GM19455 (cell line): ENCODE results near the gene SYCP3.

Source experiments
- ATAC-seq: cut with Tn5 transposase; IDR thresholded peaks from one replicate; pipeline ENCODE4 v1.9.1; 2021; ENCODE audit not compliant: unreplicated experiment

The SYCP3 gene

GRCh38 chr12:101714877-101715444 is 24.3 kb downstream of the SYCP3 start:
- no peak for ATAC-seq

DNA sequence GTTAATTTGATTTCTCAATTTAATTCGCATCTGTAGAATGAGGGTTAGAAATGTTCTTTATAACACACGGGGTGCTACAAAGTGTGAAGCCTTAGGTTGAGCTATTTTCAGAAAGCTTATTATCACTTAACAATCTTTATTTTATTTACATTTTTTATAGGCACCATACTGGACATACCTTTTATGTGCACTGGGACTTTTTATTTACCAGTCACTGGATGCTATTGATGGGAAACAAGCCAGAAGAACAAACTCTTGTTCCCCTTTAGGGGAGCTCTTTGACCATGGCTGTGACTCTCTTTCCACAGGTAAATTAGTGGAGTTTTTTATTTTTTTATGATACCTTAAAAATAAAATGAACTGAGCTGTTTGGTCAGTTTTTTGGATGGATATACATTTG is 25.3 kb downstream of the SYCP3 start:
- no peak for ATAC-seq

GRCh38 chr12:101713059-101713682 is 26.1 kb downstream of the SYCP3 start:
- no peak for ATAC-seq

GRCh38 chr12:101710288-101710687 is 29.0 kb downstream of the SYCP3 start:
- no peak for ATAC-seq

DNA sequence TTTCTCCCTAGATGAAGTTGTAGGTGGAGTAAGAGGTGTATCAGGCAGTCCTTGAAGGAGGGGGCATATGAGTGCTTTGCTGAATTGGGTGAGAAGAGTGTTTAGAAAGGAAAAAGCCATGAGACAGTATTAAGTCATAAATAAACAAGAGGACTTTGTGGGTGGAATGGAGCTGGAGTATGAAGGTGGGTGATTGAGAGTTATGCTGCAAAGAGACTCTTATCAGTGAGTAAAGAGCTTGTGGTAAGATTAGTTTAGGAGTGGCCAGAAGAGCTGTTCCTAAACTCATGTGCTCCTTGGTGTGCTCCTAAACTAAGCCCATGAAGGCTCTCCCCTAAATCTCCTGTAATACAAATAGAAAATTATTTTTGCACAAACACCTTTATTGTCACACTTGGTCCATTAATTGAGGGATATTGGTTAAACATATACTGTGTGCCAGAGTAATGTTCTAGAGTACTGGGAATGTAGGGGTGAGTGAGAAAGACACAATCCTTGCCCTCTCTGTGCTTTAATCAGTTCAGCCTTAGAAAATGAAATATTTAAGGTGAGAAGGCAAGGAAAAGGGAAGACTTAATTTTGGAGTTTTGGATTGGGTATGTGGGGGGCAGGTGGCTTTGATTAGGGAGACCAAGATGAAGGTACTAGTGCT is 32.0 kb downstream of the SYCP3 start:
- no peak for ATAC-seq

- no peak for ATAC-seq
Observed at GRCh38 chr12:101706403-101706802, 32.9 kb downstream of the SYCP3 start.

DNA sequence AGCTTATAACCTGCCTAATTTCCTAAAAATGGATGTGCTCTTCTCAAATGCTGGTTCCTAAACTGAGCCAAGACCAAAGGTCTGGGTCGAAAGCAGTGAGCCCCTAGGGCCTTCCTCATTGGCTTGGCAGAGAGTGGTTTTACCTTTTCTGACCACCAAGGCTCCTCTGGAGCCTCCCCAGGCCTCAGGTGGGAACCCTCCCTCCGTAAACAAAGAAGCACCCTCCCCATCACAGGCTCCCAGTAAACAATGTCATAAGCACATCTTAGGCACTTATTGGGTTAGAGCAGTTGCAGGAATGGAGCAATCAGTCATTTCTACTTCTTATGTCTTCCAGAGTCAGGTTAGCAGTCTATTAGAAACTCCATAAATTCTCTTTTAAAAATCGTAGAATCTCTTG is 35.8 kb downstream of the SYCP3 start:
- ATAC-seq, result no peak

GRCh38 chr12:101700299-101700820 is 38.9 kb downstream of the SYCP3 start:
- no peak for ATAC-seq

GRCh38 chr12:101698800-101699347 is 40.4 kb downstream of the SYCP3 start:
- ATAC-seq, result no peak

DNA sequence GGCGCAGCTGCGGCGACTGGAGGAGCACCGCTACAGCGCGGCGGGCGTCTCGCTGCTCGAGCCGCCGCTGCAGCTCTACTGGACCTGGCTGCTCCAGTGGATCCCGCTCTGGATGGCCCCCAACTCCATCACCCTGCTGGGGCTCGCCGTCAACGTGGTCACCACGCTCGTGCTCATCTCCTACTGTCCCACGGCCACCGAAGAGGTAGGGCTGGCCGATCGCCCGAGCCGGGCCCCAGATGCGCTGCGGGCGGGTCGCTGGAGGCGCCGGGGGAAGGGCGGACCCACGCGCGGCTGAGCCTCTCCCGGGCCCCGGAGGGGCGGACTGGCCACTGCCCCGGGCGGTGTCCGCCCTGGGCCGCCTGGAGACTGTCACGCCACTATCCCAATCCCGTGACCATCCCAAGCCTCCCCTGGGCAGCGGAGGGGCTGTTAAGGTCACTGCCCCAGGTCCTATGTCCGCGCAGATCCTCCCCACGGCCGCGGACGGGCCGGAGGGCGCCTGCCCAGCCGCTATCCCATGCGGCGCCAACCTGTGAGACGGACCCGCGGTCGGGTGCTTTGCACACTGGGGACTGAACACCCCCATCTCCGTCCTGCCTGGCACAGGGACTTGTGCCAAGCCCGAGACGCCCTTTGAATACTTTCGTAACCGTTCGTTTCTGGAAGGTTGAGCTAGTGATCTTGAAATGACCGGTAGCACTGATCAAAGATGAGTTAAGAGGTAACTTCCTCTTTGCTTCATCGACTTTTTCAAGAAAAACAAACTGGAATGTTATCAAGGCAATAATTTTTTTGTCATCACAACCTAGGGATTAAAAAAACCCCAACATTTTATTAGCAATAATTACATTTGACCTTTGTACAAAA is 41.1 kb downstream of the SYCP3 start:
- ATAC-seq, result peak; percentile 41

DNA sequence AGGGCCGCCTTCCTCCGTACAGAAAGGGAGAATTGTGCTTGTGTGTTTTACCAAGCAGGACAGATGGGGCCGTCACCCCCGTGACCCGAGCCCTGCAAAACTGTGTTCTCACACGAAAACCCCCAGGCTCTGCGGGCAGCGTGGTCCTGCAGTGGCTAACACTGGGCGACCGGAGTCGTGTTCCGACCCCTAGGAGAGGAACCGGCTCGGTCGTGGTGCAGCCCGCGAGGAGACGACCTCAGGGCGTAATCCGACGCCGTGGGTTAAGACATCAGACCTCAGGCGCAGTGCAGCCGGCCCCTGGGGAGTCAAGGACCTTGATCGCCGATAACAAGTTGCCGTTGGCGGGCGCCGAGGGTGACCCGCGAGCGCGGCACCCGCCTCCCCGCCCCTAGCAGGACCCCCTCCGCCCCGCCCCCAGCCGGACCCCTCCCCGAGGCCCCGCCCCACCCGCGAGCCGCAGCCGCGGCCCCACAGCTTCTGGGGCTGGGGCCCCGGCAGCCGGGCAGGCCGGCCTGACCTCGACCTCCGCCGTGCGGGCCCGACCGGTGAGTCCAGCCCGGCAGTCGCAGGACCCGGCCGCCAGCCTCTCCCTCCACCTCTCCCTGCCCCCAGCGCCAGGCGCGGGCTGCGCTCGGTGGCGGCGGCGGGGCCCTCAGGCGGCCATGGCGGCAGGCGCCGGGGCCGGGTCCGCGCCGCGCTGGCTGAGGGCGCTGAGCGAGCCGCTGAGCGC is 41.9 kb downstream of the SYCP3 start, which contains the start of gene CHPT1:
Gene CHPT1 (plus strand): TSS at position 444 of the 733 bp plus-strand sequence. CDS start 222 bp downstream, at position 666.
- ATAC-seq, result peak; percentile 71

DNA sequence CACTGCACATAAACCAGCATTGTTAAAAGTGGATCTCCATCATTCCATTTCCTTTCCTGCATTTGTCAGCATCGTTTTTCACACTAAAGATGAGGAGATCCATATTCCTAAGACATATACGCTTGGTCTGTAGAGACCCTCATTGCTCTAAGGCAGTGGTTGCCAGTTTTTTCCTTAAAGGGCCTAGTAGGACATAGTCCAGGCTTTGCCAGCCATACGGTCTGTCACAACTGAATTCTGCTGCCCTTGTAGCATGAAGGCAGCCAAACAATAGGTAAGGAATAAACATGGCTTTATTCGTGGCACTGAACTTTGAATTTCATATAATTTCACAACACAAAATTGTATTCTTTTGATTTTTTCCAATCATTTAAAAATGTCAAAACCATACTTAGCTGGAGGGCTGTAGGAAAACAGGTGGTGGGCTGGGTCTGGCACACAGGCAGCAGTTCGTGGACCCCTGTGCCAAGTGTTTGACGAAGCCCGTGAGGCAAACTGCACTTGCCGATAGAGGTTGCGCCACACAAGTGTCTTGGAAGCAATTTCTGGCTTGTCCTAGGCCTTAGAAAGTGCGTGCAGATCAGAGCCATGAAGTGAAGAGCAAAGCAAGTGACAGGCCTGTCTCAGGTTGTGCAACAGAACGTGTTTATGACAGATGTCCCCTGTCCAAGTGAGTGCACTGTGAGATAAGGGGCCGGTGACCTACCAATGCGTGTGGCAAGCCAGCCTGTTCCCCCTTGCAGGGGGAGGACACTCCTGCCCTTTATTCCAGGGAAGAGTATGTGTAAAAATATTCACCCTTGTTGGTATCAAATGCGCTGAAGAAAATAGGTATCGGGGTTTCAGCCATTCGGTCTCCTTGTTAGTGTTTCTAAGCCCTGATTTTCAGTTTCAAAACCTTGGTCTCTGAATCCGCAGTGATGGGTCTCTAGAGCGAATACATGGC is 42.7 kb downstream of the SYCP3 start:
- ATAC-seq, result peak; percentile 4

DNA sequence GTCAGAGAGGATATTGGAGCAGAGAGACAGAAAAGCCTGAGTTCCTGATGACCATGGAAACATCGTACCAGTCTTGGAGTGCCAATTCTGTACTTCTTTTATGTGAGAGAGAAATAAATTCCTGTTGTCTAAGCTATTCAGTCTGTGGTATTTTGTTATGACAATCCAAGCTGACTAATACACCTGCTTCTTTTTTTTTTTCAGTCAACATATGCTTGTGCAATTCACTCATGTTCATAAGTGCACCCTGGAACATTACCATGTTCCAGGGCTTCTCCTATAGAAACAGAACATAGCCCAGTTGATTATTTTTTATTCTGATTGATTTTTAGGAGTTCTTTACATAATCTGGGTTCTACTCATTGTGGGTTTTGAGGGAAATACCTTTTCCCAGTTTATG is 43.6 kb downstream of the SYCP3 start:
- ATAC-seq, result no peak

GRCh38 chr12:101694986-101695385 is 44.3 kb downstream of the SYCP3 start:
- ATAC-seq, result no peak

DNA sequence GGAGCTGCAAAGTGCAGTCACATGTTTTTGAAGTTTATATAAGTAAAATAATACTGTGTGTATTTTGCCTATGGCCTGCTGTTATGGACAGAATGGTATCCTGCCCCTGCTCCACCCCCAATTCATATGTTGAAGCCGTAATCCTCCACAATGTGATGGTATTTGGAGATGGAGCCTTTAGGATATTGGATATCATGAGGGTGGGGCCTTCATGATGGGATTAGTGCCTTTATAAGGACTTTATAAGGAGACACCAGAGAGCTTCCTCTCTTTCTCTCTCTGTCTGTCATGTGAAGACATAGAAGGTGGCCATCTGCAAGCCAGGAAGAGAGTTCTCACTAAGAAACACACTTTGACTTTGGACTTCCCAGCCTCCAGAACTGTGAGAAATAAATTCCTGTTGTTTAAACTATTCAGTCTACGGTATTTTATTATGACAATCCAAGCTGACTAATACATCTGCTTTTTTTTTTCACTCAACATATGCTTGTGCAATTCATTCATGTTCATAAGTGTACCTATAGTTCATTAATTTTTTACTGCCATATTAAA is 44.9 kb downstream of the SYCP3 start:
- no peak for ATAC-seq

GRCh38 chr12:101691503-101692096 is 47.7 kb downstream of the SYCP3 start:
- no peak for ATAC-seq

- ATAC-seq, result no peak
Observed at GRCh38 chr12:101690544-101691098, 48.6 kb downstream of the SYCP3 start.

- ATAC-seq, result no peak
Observed at GRCh38 chr12:101686176-101686575, 53.1 kb downstream of the SYCP3 start.
